K562 (cell line): ENCODE results near the gene APOM. TPM values are rescaled to one million over a fixed set of nuclear protein-coding genes. Genes with fewer than 3 reads are reported as not detected.

ENCODE experiments used
- CBFA2T3 ChIP-seq: fragments of 450-650 bp; IDR thresholded peaks from 2 replicates; pipeline ENCODE4 v1.6.1; 2017
- CBFB ChIP-seq: sonication (generic); formaldehyde crosslinking; IDR thresholded peaks from 2 replicates; pipeline ENCODE4 v1.4.0; 2020; ENCODE audit warnings: mild to moderate bottlenecking, missing genetic modification reagents
- CREB3 ChIP-seq: fragments of 450-650 bp; conservative IDR thresholded peaks from 2 replicates; pipeline ENCODE4 v1.6.1; 2016; ENCODE audit warnings: missing genetic modification characterization, low read depth, mild to moderate bottlenecking, missing compliant biosample characterization, moderate library complexity
- CSDE1 ChIP-seq, 2 experiments: fragments of 450-650 bp; IDR thresholded peaks; 2 replicates each; pipeline ENCODE4 v1.6.1; 2016; ENCODE audit warnings: mild to moderate bottlenecking in 1 of 2
- EHMT2 ChIP-seq: fragments of 450-650 bp; IDR thresholded peaks from 2 replicates; pipeline ENCODE4 v1.6.1; 2018; ENCODE audit warnings: antibody characterized with exemption
- ETS2 ChIP-seq: IDR thresholded peaks from 2 replicates; pipeline ENCODE4 v1.6.1; 2016; ENCODE audit warnings: borderline replicate concordance, missing genetic modification characterization, mild to moderate bottlenecking, moderate library complexity, missing compliant biosample characterization; ENCODE audit not compliant: poor library complexity, severe bottlenecking
- FOXJ3 ChIP-seq: sonication (generic); formaldehyde crosslinking; IDR thresholded peaks from 2 replicates; pipeline ENCODE4 v1.4.0; 2020; ENCODE audit warnings: mild to moderate bottlenecking, missing genetic modification reagents
- HNRNPL ChIP-seq: fragments of 200-400 bp; formaldehyde crosslinking; IDR thresholded peaks from 2 replicates; pipeline ENCODE4 v1.6.1; 2017; ENCODE audit warnings: low read depth, mild to moderate bottlenecking, low read length
- KLF13 ChIP-seq: fragments of 450-650 bp; IDR thresholded peaks from 2 replicates; pipeline ENCODE4 v1.6.1; 2016; ENCODE audit warnings: missing genetic modification characterization, low read depth, mild to moderate bottlenecking, missing compliant biosample characterization, moderate library complexity, borderline replicate concordance
- LCOR ChIP-seq: sonication (generic); formaldehyde crosslinking; IDR thresholded peaks from 2 replicates; pipeline ENCODE4 v1.8.0; 2022; ENCODE audit warnings: mild to moderate bottlenecking, missing genetic modification reagents
- MCM7 ChIP-seq, 2 experiments: fragments of 450-650 bp; IDR thresholded peaks; 2 replicates each; pipeline ENCODE4 v1.6.1; 2016 to 2018
- MITF ChIP-seq: IDR thresholded peaks from 2 replicates; pipeline ENCODE4 v1.6.1; 2014; ENCODE audit warnings: antibody characterized with exemption
- NFYB ChIP-seq: IDR thresholded peaks from 2 replicates; pipeline ENCODE4 v1.6.1; 2011; ENCODE audit warnings: mild to moderate bottlenecking, moderate library complexity; ENCODE audit not compliant: insufficient read length; ENCODE audit errors: extremely low read depth
- PML ChIP-seq: IDR thresholded peaks from 2 replicates; pipeline ENCODE4 v1.6.1; 2012; ENCODE audit warnings: low read length, inconsistent platforms
- POLR2B ChIP-seq: fragments of 450-650 bp; IDR thresholded peaks from 2 replicates; pipeline ENCODE4 v1.6.1; 2018; ENCODE audit warnings: low read depth; ENCODE audit not compliant: partially characterized antibody
- PRPF4 ChIP-seq: fragments of 200-400 bp; formaldehyde crosslinking; IDR thresholded peaks from one replicate; pipeline ENCODE4 v1.6.1; 2017; ENCODE audit warnings: low read length, low read depth, mild to moderate bottlenecking; ENCODE audit not compliant: insufficient read depth, poor library complexity, severe bottlenecking
- SMC3 ChIP-seq: conservative IDR thresholded peaks from 2 replicates; pipeline ENCODE4 v1.6.1; 2011; ENCODE audit warnings: low read depth, low read length, improper control_type of control experiment; ENCODE audit not compliant: insufficient read depth
- TAF15 ChIP-seq: fragments of 200-400 bp; formaldehyde crosslinking; IDR thresholded peaks from 2 replicates; pipeline ENCODE4 v1.6.1; 2017; ENCODE audit warnings: mild to moderate bottlenecking, low read depth, low read length, moderate library complexity
- TEAD2 ChIP-seq: fragments of 450-650 bp; IDR thresholded peaks from 2 replicates; pipeline ENCODE4 v1.6.1; 2016; ENCODE audit warnings: missing genetic modification characterization, control low read depth, missing compliant biosample characterization
- ZNF121 ChIP-seq: sonication (generic); formaldehyde crosslinking; conservative IDR thresholded peaks from 2 replicates; pipeline ENCODE4 v1.8.0; 2022; ENCODE audit warnings: missing genetic modification reagents
- ZNF146 ChIP-seq: IDR thresholded peaks from one replicate; pipeline ENCODE4 v1.6.1; 2018; ENCODE audit warnings: missing compliant biosample characterization; ENCODE audit not compliant: unreplicated experiment
- ZNF3 ChIP-seq: fragments of 250-450 bp; sonication (Bioruptor Pico); IDR thresholded peaks from 2 replicates; pipeline ENCODE4 v1.5.0; 2021; ENCODE audit warnings: mild to moderate bottlenecking, moderate library complexity
- ZNF311 ChIP-seq: fragments of 250-450 bp; sonication (Bioruptor Pico); IDR thresholded peaks from 2 replicates; pipeline ENCODE4 v1.4.0; 2020; ENCODE audit warnings: mild to moderate bottlenecking, moderate library complexity
- ZNF589 ChIP-seq: fragments of 200-800 bp; sonication (Bioruptor generic); IDR thresholded peaks from 2 replicates; pipeline ENCODE4 v1.6.1; 2016; ENCODE audit warnings: low read depth, missing genetic modification characterization, missing compliant biosample characterization
- ZNF639 ChIP-seq, 2 experiments: fragments of 200-800 bp in 1 of 2; sonication (Bioruptor generic) in 1 of 2; sonication (generic) in 1 of 2; formaldehyde crosslinking in 1 of 2; IDR thresholded peaks in 1 of 2; conservative IDR thresholded peaks in 1 of 2; 2 replicates each; pipeline versions ENCODE4 v1.5.0 to v1.6.1; 2016 to 2020; ENCODE audit warnings: missing compliant biosample characterization in 1 of 2, missing genetic modification characterization in 1 of 2, missing genetic modification reagents in 1 of 2
- ZNF764 ChIP-seq: fragments of 250-450 bp; sonication (Bioruptor Pico); IDR thresholded peaks from 2 replicates; pipeline ENCODE4 v1.4.0; 2020; ENCODE audit warnings: low read depth, mild to moderate bottlenecking, moderate library complexity
- polyA plus RNA-seq, 8 experiments: library from polyadenylated mRNA; depleted of rRNA in 4 of 8; stranded (reverse) in 5 of 8; unstranded in 3 of 8; fragments of >200 nt; fragmentation: Nextera tagmentation in 2 of 8; fragmentation: Illumina TruSeq in 1 of 8; extraction: Ambion mirVana in 2 of 8; extraction: Trizol in 1 of 8; gene quantifications; 2 replicates each; pipeline versions ENCODE4 v1.2.1 to v1.2.3, GENCODE V29; 2011 to 2014; ENCODE audit warnings: inconsistent platforms in 1 of 8, missing spikeins in 1 of 8
- total RNA-seq, 7 experiments: library from RNA; depleted of rRNA in 6 of 7; stranded (reverse); fragments of >200 nt in 6 of 7; fragmentation: Illumina TruSeq in 2 of 7; extraction: Trizol in 2 of 7; gene quantifications; 2 replicates each; pipeline versions ENCODE4 v1.2.1 to v1.2.3, GENCODE V29; 2011 to 2021; ENCODE audit warnings: low replicate concordance in 1 of 7

The APOM gene
- total and polyA plus RNA-seq, 9 of the 15 experiments (the other 6 are each of a cell fraction or from before 2014, with no cell fraction given), result 5.7 to 24.3 (median 10.4) TPM

GRCh38 chr6:31689249-31690110, 33.8 kb downstream of the APOM start (continued):
- TF ChIP-seq ZNF639 (CRISPR knock-in tag; conservative IDR thresholded peaks at IDR 0.05 in 1 of 2, IDR thresholded peaks at IDR 0.05 in 1 of 2) (0 out of 4 replicates have a peak, but pooled peaks of 1 of the 2 experiments have one; percentile 15), ZNF146 (CRISPR knock-in tag) (no peak), SMC3 (peak; percentile 36; the same call in 1 of the 2 replicates), LCOR (CRISPR knock-in tag) (no peak), PML (no peak), MCM7 (IDR thresholded peaks at IDR 0.05) (no peak), CBFB (CRISPR knock-in tag) (no peak), CREB3 (tag) (no peak), CSDE1 (IDR thresholded peaks at IDR 0.05) (no peak), PRPF4 (no peak), ZNF764 (CRISPR knock-in tag) (no peak), FOXJ3 (CRISPR knock-in tag) (no peak), ZNF589 (CRISPR knock-in tag) (no peak), ETS2 (tag) (no peak), MITF (no peak), POLR2B (no peak), NFYB (no peak), TAF15 (no peak), ZNF121 (CRISPR knock-in tag) (no peak), EHMT2 (no peak), TEAD2 (tag) (no peak), HNRNPL (no peak), ZNF311 (CRISPR knock-in tag) (no peak), KLF13 (peak; percentile 13; the same call in 1 of the 2 replicates), ZNF3 (no peak), CBFA2T3 (no peak)
